ENCODE measurements around the gene DNM3.

GRCh38 chr1:172452536-172453152 lies 611.3 kb downstream of the DNM3 start:
- TF ChIP-seq CTCF (IDR thresholded peaks at IDR 0.05; ENCODE audit: extremely low read depth in 1 of 2, insufficient read depth in 1 of 2, low read depth in 1 of 2, low read length in 2 of 2) = no peak
- TF ChIP-seq MAX (IDR thresholded peaks at IDR 0.05; ENCODE audit: insufficient read depth, insufficient read length) = no peak
- TF ChIP-seq EZH2 (IDR thresholded peaks at IDR 0.05; ENCODE audit: borderline replicate concordance, low read depth, low read length, severe bottlenecking) = no peak
- no peak for TF ChIP-seq POLR2A (IDR thresholded peaks at IDR 0.05; ENCODE audit: low read depth, low read length)
